K562 (cell line): ENCODE results near the gene TPK1. TPM values are rescaled to one million over a fixed set of nuclear protein-coding genes. Genes with fewer than 3 reads are reported as not detected.

Experiments used
- ATAC-seq: fragments of 200-7000 bp; cut with Tn5 transposase; 3 replicates; pipeline ENCODE4 v1.9.1; 2020; ENCODE audit warnings: moderate library complexity
- BruUV-seq: library from RNA; stranded (reverse); fragments of 400-500 nt; replicated peaks from 2 replicates; lab custom pipeline; 2021; lab: Mats Ljungman, UMichigan
- CTCF ChIA-PET: fragments of 300-600 bp; formaldehyde crosslinking; extraction: SDS; loops from one replicate; lab custom pipeline; 2021; ENCODE audit warnings: low intra/inter-chr PET ratio; lab: Yijun Ruan, JAX
- POLR2A ChIA-PET: fragments of 300-600, 350-650 bp; sonication (Branson Sonifier 250); formaldehyde crosslinking; extraction: SDS; loops from one replicate; lab custom pipeline; 2021; ENCODE audit warnings: antibody characterized with exemption, inconsistent platforms; lab: Yijun Ruan, JAX
- DNase-seq, 4 experiments: peaks; one replicate each; pipeline versions ENCODE4 v3.0.0 to v3.0.0-alpha.2; 2011 to 2018; ENCODE audit warnings: low spot score in 3 of 4, mixed read lengths in 3 of 4; ENCODE audit errors: extremely low read depth in 1 of 4
- FAIRE-seq: peaks from 2 replicates; lab custom pipeline; 2011; peaks lifted over from hg19 to GRCh38; lab: Jason Lieb, UNC
- H2AFZ ChIP-seq: 2 replicates; pipeline ENCODE4 v1.6.0; 2011; ENCODE audit warnings: low read depth, low read length, control low read depth, inconsistent platforms
- H3K27ac ChIP-seq: fragments of 200-600 bp; 3 replicates; pipeline ENCODE4 v1.8.0; 2011; ENCODE audit warnings: low read depth, mild to moderate bottlenecking, control low read depth, inconsistent platforms, low read length, moderate library complexity, mixed read lengths; ENCODE audit errors: extremely low read depth
- H3K27me3 ChIP-seq, 2 experiments: fragments of 300-600 bp in 1 of 2; 2 replicates in 1 of 2; 3 replicates in 1 of 2; pipeline versions ENCODE4 v1.6.0 to v1.8.0; 2011; ENCODE audit warnings: inconsistent platforms in 2 of 2, low read length in 2 of 2, mild to moderate bottlenecking in 1 of 2, mixed read lengths in 1 of 2, moderate library complexity in 1 of 2; ENCODE audit not compliant: control insufficient read depth in 2 of 2, insufficient read depth in 2 of 2
- H3K36me3 ChIP-seq: fragments of 300-600 bp; 3 replicates; pipeline ENCODE4 v1.8.0; 2011; ENCODE audit warnings: mild to moderate bottlenecking, low read length, inconsistent platforms; ENCODE audit not compliant: control insufficient read depth, insufficient read depth
- H3K4me1 ChIP-seq, 2 experiments: fragments of 200-600 bp in 1 of 2; replicated peaks in 1 of 2; 2 replicates in 1 of 2; 3 replicates in 1 of 2; pipeline versions ENCODE4 v1.5.1 to v1.8.0; 2011; ENCODE audit warnings: inconsistent platforms in 2 of 2, low read length in 2 of 2, mild to moderate bottlenecking in 1 of 2, mixed read lengths in 1 of 2, moderate library complexity in 1 of 2; ENCODE audit not compliant: control insufficient read depth in 2 of 2, insufficient read depth in 2 of 2
- H3K4me2 ChIP-seq: 2 replicates; pipeline ENCODE4 v1.6.1; 2011; ENCODE audit warnings: low read length, control low read depth, inconsistent platforms, mixed read lengths; ENCODE audit not compliant: insufficient read depth
- H3K4me3 ChIP-seq: fragments of 200-600 bp; sonication (generic), shearing (Covaris generic); 2 replicates; pipeline ENCODE4 v1.5.1; 2016; ENCODE audit warnings: control low read depth, inconsistent platforms
- H3K79me2 ChIP-seq: fragments of 200-600 bp; 3 replicates; pipeline ENCODE4 v1.8.0; 2011; ENCODE audit warnings: low read length, inconsistent platforms; ENCODE audit not compliant: control insufficient read depth, insufficient read depth
- H3K9ac ChIP-seq, 2 experiments: 2 replicates each; pipeline versions ENCODE4 v1.6.0 to v1.6.1; 2011; ENCODE audit warnings: low read depth in 2 of 2, low read length in 2 of 2, control low read depth in 1 of 2, inconsistent platforms in 1 of 2, mild to moderate bottlenecking in 1 of 2, mixed read lengths in 1 of 2; ENCODE audit not compliant: insufficient read depth in 1 of 2
- H3K9me1 ChIP-seq: one replicate; pipeline ENCODE4 v1.6.0; 2011; ENCODE audit warnings: inconsistent platforms, mild to moderate bottlenecking, low read length, moderate library complexity; ENCODE audit not compliant: control insufficient read depth, insufficient read depth
- H3K9me3 ChIP-seq: replicated peaks from 2 replicates; pipeline ENCODE4 v1.5.1; 2011; ENCODE audit warnings: low read depth, low read length, inconsistent platforms; ENCODE audit not compliant: control insufficient read depth, insufficient read depth
- H4K20me1 ChIP-seq: replicated peaks from 2 replicates; pipeline ENCODE4 v1.6.1; 2011; ENCODE audit warnings: low read length, inconsistent platforms, mixed read lengths; ENCODE audit not compliant: control insufficient read depth, insufficient read depth
- AFF4 ChIP-seq: sonication (generic); formaldehyde crosslinking; IDR thresholded peaks from 2 replicates; pipeline ENCODE4 v1.8.0; 2023; ENCODE audit warnings: mild to moderate bottlenecking, missing genetic modification reagents
- EP400 ChIP-seq: fragments of 450-650 bp; IDR thresholded peaks from 2 replicates; pipeline ENCODE4 v1.6.1; 2017; ENCODE audit warnings: antibody characterized with exemption, mild to moderate bottlenecking, moderate library complexity
- HMBOX1 ChIP-seq: sonication (generic); IDR thresholded peaks from 2 replicates; pipeline ENCODE4 v1.6.1; 2016
- MAZ ChIP-seq, 2 experiments: fragments of 450-650 bp in 1 of 2; sonication (generic) in 1 of 2; formaldehyde crosslinking; IDR thresholded peaks in 1 of 2; conservative IDR thresholded peaks in 1 of 2; 2 replicates each; pipeline versions ENCODE4 v1.4.0 to v1.5.0; 2020; ENCODE audit warnings: mild to moderate bottlenecking in 1 of 2, missing genetic modification reagents in 1 of 2
- NBN ChIP-seq: fragments of 450-650 bp; IDR thresholded peaks from 2 replicates; pipeline ENCODE4 v1.6.1; 2016; ENCODE audit warnings: low read depth, mild to moderate bottlenecking
- RBBP5 ChIP-seq: fragments of 200-600 bp; sonication (generic); IDR thresholded peaks from 2 replicates; pipeline ENCODE4 v1.6.1; 2012; ENCODE audit warnings: borderline replicate concordance, mild to moderate bottlenecking, low read length, control low read depth, inconsistent platforms; ENCODE audit not compliant: insufficient read depth, poor library complexity, severe bottlenecking
- SNIP1 ChIP-seq: fragments of 450-650 bp; IDR thresholded peaks from 2 replicates; pipeline ENCODE4 v1.7.1; 2017; ENCODE audit warnings: low read depth, mild to moderate bottlenecking
- ZBTB2 ChIP-seq: fragments of 450-650 bp; IDR thresholded peaks from 2 replicates; pipeline ENCODE4 v1.6.1; 2016; ENCODE audit warnings: antibody characterized with exemption
- ZNF561 ChIP-seq: fragments of 450-650 bp; formaldehyde crosslinking; conservative IDR thresholded peaks from 2 replicates; pipeline ENCODE4 v1.4.0; 2020; ENCODE audit warnings: mild to moderate bottlenecking, moderate library complexity
- WGBS: fragments of 100-300 bp; shearing (Covaris generic); methylation state at CpG from one replicate; pipeline ENCODE4 v1.1.6; 2016; ENCODE audit warnings: low coverage, mixed read lengths; ENCODE audit not compliant: insufficient coverage; ENCODE audit errors: missing lambda C conversion rate; 5-methylcytosine and 5-hydroxymethylcytosine counted together
- in situ Hi-C: fragments of 300-500 bp; cut with MboI; formaldehyde crosslinking; loops from 4 replicates; pipeline ENCODE4 v1.15.0; 2018; ENCODE audit warnings: inconsistent platforms, mixed read lengths
- intact Hi-C: fragments of 100-400 bp; cut with micrococcal nuclease; formaldehyde crosslinking; loops from 2 replicates; pipeline ENCODE4 v1.14.2; 2022
- polyA plus RNA-seq, 8 experiments: library from polyadenylated mRNA; depleted of rRNA in 4 of 8; stranded (reverse) in 5 of 8; unstranded in 3 of 8; fragments of >200 nt; fragmentation: Nextera tagmentation in 2 of 8; fragmentation: Illumina TruSeq in 1 of 8; extraction: Ambion mirVana in 2 of 8; extraction: Trizol in 1 of 8; gene quantifications; 2 replicates each; pipeline versions ENCODE4 v1.2.1 to v1.2.3, GENCODE V29; 2011 to 2014; ENCODE audit warnings: inconsistent platforms in 1 of 8, missing spikeins in 1 of 8
- total RNA-seq, 7 experiments: library from RNA; depleted of rRNA in 6 of 7; stranded (reverse); fragments of >200 nt in 6 of 7; fragmentation: Illumina TruSeq in 2 of 7; extraction: Trizol in 2 of 7; gene quantifications; 2 replicates each; pipeline versions ENCODE4 v1.2.1 to v1.2.3, GENCODE V29; 2011 to 2021; ENCODE audit warnings: low replicate concordance in 1 of 7
- TF ChIP-seq, protein P1 (sequence below), 2 experiments: fragments of 450-650 bp; conservative IDR thresholded peaks; 2 replicates each; pipeline ENCODE4 v1.6.1; 2017; ENCODE audit warnings: mild to moderate bottlenecking in 2 of 2, moderate library complexity in 2 of 2
- TF ChIP-seq, protein P2 (sequence below): fragments of 250-450 bp; sonication (Bioruptor Pico); IDR thresholded peaks from 2 replicates; pipeline ENCODE4 v1.5.0; 2021
- TF ChIP-seq, protein P3 (sequence below), 2 experiments: fragments of 250-450 bp in 1 of 2; fragments of 450-650 bp in 1 of 2; sonication (Bioruptor Pico) in 1 of 2; IDR thresholded peaks; 2 replicates each; pipeline versions ENCODE4 v1.6.1 to v1.8.0; 2016 to 2021; ENCODE audit warnings: mild to moderate bottlenecking in 2 of 2, moderate library complexity in 2 of 2, missing compliant biosample characterization in 1 of 2, missing genetic modification characterization in 1 of 2

TPK1 gene
- total and polyA plus RNA-seq, 9 of the 15 experiments (the other 6 are each of a cell fraction or from before 2014, with no cell fraction given) = 5.1 to 16.2 (median 9.2) TPM

DNA sequence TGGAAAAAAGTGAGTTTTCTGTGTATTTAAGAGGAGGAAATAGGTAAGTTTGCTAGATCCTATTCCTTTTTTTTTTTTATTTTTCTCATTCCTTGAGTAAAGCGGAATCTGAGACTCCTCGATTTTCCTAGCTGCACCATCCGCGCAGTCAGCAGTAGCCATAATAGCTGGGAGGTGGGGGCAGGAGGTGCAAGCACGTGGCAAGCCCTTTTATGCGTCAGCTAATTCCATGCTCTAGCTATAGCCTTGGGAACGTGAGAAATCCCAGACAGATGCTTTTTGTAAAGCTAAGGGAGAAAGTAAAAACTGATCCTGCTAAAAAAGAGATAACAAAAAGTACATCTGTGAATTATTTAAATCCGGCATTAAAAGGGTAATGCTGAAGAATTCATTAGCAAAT, 33.2 kb upstream of the TPK1 start:
- Histone ChIP-seq H2AFZ (peak overlapping the region; percentile 36; the same call in 1 of the 2 replicates), H3K4me3 (no peak overlapping the region), H4K20me1 (no peaks in the 10 kb centered on the region), H3K27ac (no peak overlapping the region), H3K9me3 (no peaks in the 10 kb centered on the region), H3K36me3 (no peaks in the 10 kb centered on the region), H3K79me2 (no peaks in the 10 kb centered on the region), H3K27me3 (no peaks in the 10 kb centered on the region), H3K9me1 (no peaks in the 10 kb centered on the region), H3K4me2 (no peak overlapping the region), H3K4me1 (no peaks in the 10 kb centered on the region), H3K9ac (no peak overlapping the region)
- ChIA-PET POLR2A (interaction anchor here (0.7 kb wide), 1 partner anchor 33 kb away, joined by 4 read pairs; the partner anchor contains the start of gene TPK1), CTCF (no interaction called here)
- ATAC-seq = peak; percentile 77
- intact Hi-C loops = no loop called here
- FAIRE-seq = no peak
- no TSS peak for BruUV-seq
- in situ Hi-C loops = no loop called here
- DNase-seq = peak in 1 of 4 experiments; percentile 9
- 5% methylated on average over 8 of the region's 8 CpGs for whole genome bisulfite sequencing
- TF ChIP-seq ZBTB2 (no peak), EP400 (no peak), MAZ (CRISPR knock-in tag; conservative IDR thresholded peaks at IDR 0.05 in 1 of 2, IDR thresholded peaks at IDR 0.05 in 1 of 2) (peak in 1 of 2 experiments; percentile 78; a peak in 2 of 4 replicates), RBBP5 (no peak), ZNF561 (no peak), AFF4 (CRISPR knock-in tag) (no peak), NBN (no peak), HMBOX1 (no peak), SNIP1 (no peak)
- TF ChIP-seq, protein P1, sequence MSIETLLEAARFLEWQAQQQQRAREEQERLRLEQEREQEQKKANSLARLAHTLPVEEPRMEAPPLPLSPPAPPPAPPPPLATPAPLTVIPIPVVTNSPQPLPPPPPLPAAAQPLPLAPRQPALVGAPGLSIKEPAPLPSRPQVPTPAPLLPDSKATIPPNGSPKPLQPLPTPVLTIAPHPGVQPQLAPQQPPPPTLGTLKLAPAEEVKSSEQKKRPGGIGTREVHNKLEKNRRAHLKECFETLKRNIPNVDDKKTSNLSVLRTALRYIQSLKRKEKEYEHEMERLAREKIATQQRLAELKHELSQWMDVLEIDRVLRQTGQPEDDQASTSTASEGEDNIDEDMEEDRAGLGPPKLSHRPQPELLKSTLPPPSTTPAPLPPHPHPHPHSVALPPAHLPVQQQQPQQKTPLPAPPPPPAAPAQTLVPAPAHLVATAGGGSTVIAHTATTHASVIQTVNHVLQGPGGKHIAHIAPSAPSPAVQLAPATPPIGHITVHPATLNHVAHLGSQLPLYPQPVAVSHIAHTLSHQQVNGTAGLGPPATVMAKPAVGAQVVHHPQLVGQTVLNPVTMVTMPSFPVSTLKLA (conservative IDR thresholded peaks at IDR 0.05) = no peak
- TF ChIP-seq, protein P2, sequence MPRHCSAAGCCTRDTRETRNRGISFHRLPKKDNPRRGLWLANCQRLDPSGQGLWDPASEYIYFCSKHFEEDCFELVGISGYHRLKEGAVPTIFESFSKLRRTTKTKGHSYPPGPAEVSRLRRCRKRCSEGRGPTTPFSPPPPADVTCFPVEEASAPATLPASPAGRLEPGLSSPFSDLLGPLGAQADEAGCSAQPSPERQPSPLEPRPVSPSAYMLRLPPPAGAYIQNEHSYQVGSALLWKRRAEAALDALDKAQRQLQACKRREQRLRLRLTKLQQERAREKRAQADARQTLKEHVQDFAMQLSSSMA (CRISPR knock-in tag) = no peak
- TF ChIP-seq, protein P3, sequence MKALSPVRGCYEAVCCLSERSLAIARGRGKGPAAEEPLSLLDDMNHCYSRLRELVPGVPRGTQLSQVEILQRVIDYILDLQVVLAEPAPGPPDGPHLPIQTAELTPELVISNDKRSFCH (CRISPR knock-in tag; IDR thresholded peaks at IDR 0.05) = no peak
- TF ChIP-seq, protein P3 (tag; IDR thresholded peaks at IDR 0.05) = no peak
